IPS DF 6.9 (cell line): ENCODE results near the gene PANX2.

Experiments
- DNase-seq: peaks from one replicate; pipeline ENCODE4 v3.0.0-alpha.2; 2013; ENCODE audit warnings: low read depth, low spot score
- H3K27ac ChIP-seq: one replicate; pipeline ENCODE4 v1.5.1; 2013; ENCODE audit warnings: low read length, control low read depth
- H3K27me3 ChIP-seq: 2 replicates; pipeline ENCODE4 v1.6.1; 2013; ENCODE audit warnings: mild to moderate bottlenecking, low read length; ENCODE audit not compliant: control insufficient read depth, insufficient read depth
- H3K36me3 ChIP-seq: 2 replicates; pipeline ENCODE4 v1.6.1; 2013; ENCODE audit warnings: low read length; ENCODE audit not compliant: control insufficient read depth, insufficient read depth
- H3K4me1 ChIP-seq: 2 replicates; pipeline ENCODE4 v1.6.1; 2013; ENCODE audit warnings: low read length; ENCODE audit not compliant: control insufficient read depth, insufficient read depth
- H3K4me3 ChIP-seq: 2 replicates; pipeline ENCODE4 v1.5.1; 2013; ENCODE audit warnings: mild to moderate bottlenecking, low read length
- H3K9me3 ChIP-seq: 2 replicates; pipeline ENCODE4 v1.6.1; 2013; ENCODE audit warnings: low read length, inconsistent platforms; ENCODE audit not compliant: control insufficient read depth, insufficient read depth
- WGBS: extraction: QIAGEN DNeasy Blood & Tissue Kit; methylation state at CpG from one replicate; pipeline ENCODE4 v1.1.7; 2013; ENCODE audit warnings: mixed read lengths, missing lambda C conversion rate; ENCODE audit not compliant: insufficient read length, insufficient coverage; 5-methylcytosine and 5-hydroxymethylcytosine counted together

PANX2 gene

GRCh38 chr22:50186181-50186714 lies 15.7 kb downstream of the PANX2 start:
- no peak for DNase-seq
- Histone ChIP-seq H3K9me3 (no peaks in the 10 kb centered on the region), H3K36me3 (no peaks in the 10 kb centered on the region; the same call in 1 of the 2 replicates), H3K27me3 (no peaks in the 10 kb centered on the region), H3K4me3 (peak overlapping the region; percentile 65), H3K4me1 (peaks cover 7% of the 10 kb centered on the region), H3K27ac (no peak overlapping the region)
- WGBS, result no CpG with 5 or more reads among the region's 47 CpGs

GRCh38 chr22:50186761-50187523 lies 16.4 kb downstream of the PANX2 start:
- DNase-seq, result no peak
- no peak overlapping the region for H3K27ac ChIP-seq
- H3K4me3 ChIP-seq, result peak overlapping the region; percentile 65; the same call in 1 of the 2 replicates
- peaks cover 7% of the 10 kb centered on the region for H3K4me1 ChIP-seq
- H3K27me3 ChIP-seq, result no peaks in the 10 kb centered on the region
- no CpG with 5 or more reads among the region's 26 CpGs for WGBS
- no peaks in the 10 kb centered on the region; the same call in 1 of the 2 replicates for H3K36me3 ChIP-seq
- H3K9me3 ChIP-seq, result no peaks in the 10 kb centered on the region

- peaks cover 7% of the 10 kb centered on the region for H3K4me1 ChIP-seq
- peaks cover 2% of the 10 kb centered on the region; the same call in 1 of the 2 replicates for H3K36me3 ChIP-seq
- no peak overlapping the region for H3K4me3 ChIP-seq
- DNase-seq, result no peak
- no CpG with 5 or more reads among the region's 11 CpGs for WGBS
- H3K9me3 ChIP-seq, result no peaks in the 10 kb centered on the region
- no peaks in the 10 kb centered on the region for H3K27me3 ChIP-seq
- no peak overlapping the region for H3K27ac ChIP-seq
Measured at GRCh38 chr22:50188356-50188755, 17.8 kb downstream of the PANX2 start.

GRCh38 chr22:50189184-50189848 lies 18.8 kb downstream of the PANX2 start:
- peaks cover 12% of the 10 kb centered on the region for H3K36me3 ChIP-seq
- peaks cover 6% of the 10 kb centered on the region; the same call in 1 of the 2 replicates for H3K4me1 ChIP-seq
- H3K9me3 ChIP-seq, result no peaks in the 10 kb centered on the region
- no peak overlapping the region for H3K27ac ChIP-seq
- H3K4me3 ChIP-seq, result no peak overlapping the region
- no CpG with 5 or more reads among the region's 20 CpGs for WGBS
- no peaks in the 10 kb centered on the region for H3K27me3 ChIP-seq
- no peak for DNase-seq

- Histone ChIP-seq H3K27me3 (no peaks in the 10 kb centered on the region), H3K27ac (no peak overlapping the region), H3K4me3 (no peak overlapping the region), H3K4me1 (peaks cover 4% of the 10 kb centered on the region; the same call in 1 of the 2 replicates), H3K36me3 (peaks cover 17% of the 10 kb centered on the region), H3K9me3 (no peaks in the 10 kb centered on the region)
- no peak for DNase-seq
- no CpG with 5 or more reads among the region's 4 CpGs for WGBS
Measured at GRCh38 chr22:50189849-50190181, 19.3 kb downstream of the PANX2 start.

- Histone ChIP-seq H3K36me3 (peaks cover 18% of the 10 kb centered on the region), H3K4me1 (peaks cover 4% of the 10 kb centered on the region; the same call in 1 of the 2 replicates), H3K27me3 (no peaks in the 10 kb centered on the region), H3K9me3 (no peaks in the 10 kb centered on the region), H3K27ac (no peak overlapping the region), H3K4me3 (peak overlapping the region; percentile 9; the same call in 1 of the 2 replicates)
- no CpG with 5 or more reads among the region's 43 CpGs for WGBS
- no peak for DNase-seq
Measured at GRCh38 chr22:50190182-50190940, 19.8 kb downstream of the PANX2 start.

GRCh38 chr22:50190941-50191741 lies 20.6 kb downstream of the PANX2 start:
- WGBS, result no CpG with 5 or more reads among the region's 18 CpGs
- no peak for DNase-seq
- H3K36me3 ChIP-seq, result peaks cover 18% of the 10 kb centered on the region
- no peak overlapping the region for H3K4me3 ChIP-seq
- peaks cover 4% of the 10 kb centered on the region; the same call in 1 of the 2 replicates for H3K4me1 ChIP-seq
- H3K9me3 ChIP-seq, result no peaks in the 10 kb centered on the region
- no peaks in the 10 kb centered on the region for H3K27me3 ChIP-seq
- H3K27ac ChIP-seq, result no peak overlapping the region

GRCh38 chr22:50192436-50193204 lies 22.1 kb downstream of the PANX2 start:
- Histone ChIP-seq H3K36me3 (peaks cover 23% of the 10 kb centered on the region), H3K4me1 (peaks cover 4% of the 10 kb centered on the region; the same call in 1 of the 2 replicates), H3K27ac (no peak overlapping the region), H3K9me3 (no peaks in the 10 kb centered on the region), H3K27me3 (no peaks in the 10 kb centered on the region), H3K4me3 (no peak overlapping the region)
- no peak for DNase-seq
- no CpG with 5 or more reads among the region's 25 CpGs for WGBS

- DNase-seq, result no peak
- WGBS, result no CpG with 5 or more reads among the region's 8 CpGs
- H3K4me1 ChIP-seq, result peaks cover 4% of the 10 kb centered on the region; the same call in 1 of the 2 replicates
Measured at GRCh38 chr22:50193621-50194020, 23.1 kb downstream of the PANX2 start.

More at GRCh38 chr22:50193621-50194020, 23.1 kb downstream of the PANX2 start:
- Histone ChIP-seq H3K4me3 (no peak overlapping the region), H3K9me3 (no peaks in the 10 kb centered on the region), H3K27me3 (no peaks in the 10 kb centered on the region), H3K36me3 (peaks cover 27% of the 10 kb centered on the region), H3K27ac (no peak overlapping the region)
